ENCODE measurements around the gene XYLT1. TPM values are rescaled to one million over a fixed set of nuclear protein-coding genes. Genes with fewer than 3 reads are reported as not detected.

The XYLT1 gene
- polyA plus RNA-seq, 1 donor, result 5.5 TPM

- no peak for DNase-seq (ENCODE audit: low read depth)
Measured at GRCh38 chr16:17152311-17152710, 318.4 kb downstream of the XYLT1 start.

DNA sequence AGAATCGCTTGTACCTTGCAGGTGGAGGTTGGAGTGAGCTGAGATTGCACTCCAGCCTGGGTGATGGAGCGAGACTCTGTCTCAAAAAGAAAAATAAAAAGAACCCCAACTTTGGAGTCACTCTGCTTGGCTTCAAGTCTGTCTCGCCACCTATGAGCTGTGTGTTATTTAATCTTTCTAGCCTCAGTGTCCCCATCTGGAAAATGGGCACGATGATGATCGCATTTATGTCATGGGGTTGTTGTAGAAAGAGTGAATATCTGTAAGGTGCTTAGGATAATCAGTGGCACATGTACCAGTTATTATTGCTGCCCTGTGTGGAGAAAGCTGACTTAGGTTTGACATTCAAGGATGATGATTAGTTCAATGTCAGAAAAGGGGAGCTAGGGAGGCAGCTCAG is 319.4 kb downstream of the XYLT1 start:
- DNase-seq (ENCODE audit: low read depth), result no peak

GRCh38 chr16:17149904-17150483 is 320.8 kb downstream of the XYLT1 start:
- no peak for DNase-seq (ENCODE audit: low read depth)

GRCh38 chr16:17147942-17148341 is 322.8 kb downstream of the XYLT1 start:
- DNase-seq (ENCODE audit: low read depth), result no peak

- DNase-seq (ENCODE audit: low read depth), result no peak
Measured at GRCh38 chr16:17145029-17145428, 325.7 kb downstream of the XYLT1 start.

DNA sequence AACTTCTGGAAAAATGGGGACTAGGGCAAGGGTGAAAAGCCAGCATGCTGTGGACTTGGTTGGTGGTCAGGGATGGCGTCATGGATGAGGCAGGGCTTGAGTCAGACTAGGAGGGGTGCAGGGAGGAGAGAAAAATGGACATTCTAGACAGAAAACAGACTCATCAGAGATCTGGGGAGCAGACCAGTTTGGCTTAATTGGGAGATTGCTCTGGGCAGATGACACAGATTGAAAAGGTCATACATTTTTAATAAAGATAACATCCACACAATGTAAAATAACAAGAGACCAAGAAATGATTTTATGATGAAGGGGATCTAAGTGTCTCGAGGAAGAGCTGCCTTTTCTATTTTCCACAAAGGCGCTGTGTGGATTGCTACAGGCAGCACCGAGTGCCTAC is 326.3 kb downstream of the XYLT1 start:
- no peak for DNase-seq (ENCODE audit: low read depth)

GRCh38 chr16:17143546-17144419 is 327.0 kb downstream of the XYLT1 start:
- no peak for DNase-seq (ENCODE audit: low read depth)

DNA sequence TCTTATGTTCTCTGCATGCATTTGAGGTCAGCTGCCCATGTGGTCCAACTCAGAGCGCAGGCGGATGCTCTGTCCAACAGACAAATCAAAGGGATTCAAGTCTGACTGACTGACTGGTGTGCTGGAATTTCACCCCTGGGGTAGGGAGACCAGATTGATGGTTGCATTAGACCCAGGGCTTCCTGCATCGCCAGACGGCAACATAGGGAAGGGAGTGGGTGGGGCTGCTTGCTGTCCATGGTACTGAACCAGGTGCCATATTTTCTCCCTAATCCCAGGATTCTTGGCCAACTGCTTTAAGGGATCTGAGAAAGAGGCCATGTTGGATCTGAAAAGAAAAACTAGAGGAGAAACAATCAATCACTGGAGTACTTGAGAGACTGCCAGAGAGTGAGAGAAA is 332.0 kb downstream of the XYLT1 start:
- DNase-seq (ENCODE audit: low read depth), result no peak

DNA sequence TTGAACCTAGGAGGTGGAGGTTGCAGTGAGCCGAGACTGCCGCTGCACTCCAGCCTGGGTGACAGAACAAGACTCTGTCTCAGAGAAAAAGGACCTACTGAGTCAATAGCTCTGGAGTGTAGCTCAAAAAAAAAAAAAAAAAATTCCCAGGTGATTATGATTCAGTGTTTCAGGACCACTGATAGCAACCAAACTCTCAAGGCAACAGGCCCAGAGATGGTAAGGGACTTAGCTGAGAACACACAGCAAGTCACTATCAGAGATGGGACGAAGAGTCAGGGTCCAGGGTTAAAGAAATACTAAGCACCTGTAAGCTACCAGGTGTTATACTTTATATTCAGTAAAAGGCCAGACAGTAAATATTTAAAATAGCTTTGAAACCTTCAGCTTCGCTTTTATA is 335.3 kb downstream of the XYLT1 start:
- no peak for DNase-seq (ENCODE audit: low read depth)

DNA sequence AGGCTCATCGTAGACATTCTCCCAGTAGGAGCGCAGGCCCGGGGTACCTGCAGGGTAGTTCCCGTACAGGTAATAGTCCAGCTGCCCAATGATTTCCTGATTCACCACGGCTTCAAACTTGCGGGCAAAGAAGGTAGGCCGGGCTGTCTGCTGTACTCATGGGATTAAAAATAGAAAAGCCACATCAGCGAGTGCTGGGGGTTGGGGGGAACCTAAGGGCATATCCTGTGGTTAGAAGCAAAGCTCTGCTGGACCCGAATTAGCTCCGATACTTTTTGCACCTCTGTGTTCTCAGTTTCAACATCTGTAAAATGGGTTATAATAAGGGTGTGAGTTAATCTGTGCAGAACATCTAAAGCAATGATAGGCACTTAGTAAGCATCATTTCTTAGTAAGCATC is 336.2 kb downstream of the XYLT1 start:
- DNase-seq (ENCODE audit: low read depth), result no peak

DNA sequence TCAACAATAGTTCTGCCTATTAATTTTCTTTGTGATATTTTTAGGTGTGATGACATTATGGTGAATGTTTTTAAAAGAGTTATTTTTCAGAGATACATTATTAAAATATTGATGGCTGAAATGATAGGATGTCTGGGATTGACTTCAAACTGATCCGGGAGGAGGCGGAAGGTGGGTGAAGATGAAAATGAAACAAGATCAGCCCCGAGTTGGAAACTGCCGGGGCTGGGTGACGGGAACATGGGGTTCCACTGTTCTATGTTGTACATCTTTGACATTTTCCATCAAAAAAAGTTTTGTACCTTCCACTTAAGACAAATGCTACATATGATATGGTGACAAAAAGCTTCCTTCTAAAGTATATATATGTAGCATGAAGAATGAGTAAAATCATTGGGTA is 336.9 kb downstream of the XYLT1 start:
- no peak for DNase-seq (ENCODE audit: low read depth)

DNA sequence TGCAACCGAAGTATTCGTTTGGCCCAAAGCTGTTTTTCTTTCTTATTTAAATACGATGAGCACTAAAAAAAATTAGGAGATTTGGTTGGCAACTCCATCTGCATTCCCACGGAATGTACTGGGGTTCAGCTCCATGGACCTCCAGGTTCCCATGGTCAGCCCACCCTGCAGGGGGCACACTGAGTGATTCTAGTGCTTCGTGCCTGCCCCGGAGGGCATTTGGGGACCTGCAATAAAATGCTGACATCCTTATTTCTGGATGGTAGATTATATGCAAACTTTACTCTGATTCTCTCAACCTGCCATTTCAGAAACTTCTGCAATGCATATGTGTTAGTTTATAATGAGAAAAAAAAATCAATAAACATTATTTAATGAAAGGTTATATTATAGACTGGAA is 339.4 kb downstream of the XYLT1 start:
- DNase-seq (ENCODE audit: low read depth), result no peak

- DNase-seq (ENCODE audit: low read depth), result no peak
Measured at GRCh38 chr16:17130733-17131132, 340.0 kb downstream of the XYLT1 start.

GRCh38 chr16:17129971-17130370 is 340.8 kb downstream of the XYLT1 start:
- DNase-seq (ENCODE audit: low read depth), result no peak

DNA sequence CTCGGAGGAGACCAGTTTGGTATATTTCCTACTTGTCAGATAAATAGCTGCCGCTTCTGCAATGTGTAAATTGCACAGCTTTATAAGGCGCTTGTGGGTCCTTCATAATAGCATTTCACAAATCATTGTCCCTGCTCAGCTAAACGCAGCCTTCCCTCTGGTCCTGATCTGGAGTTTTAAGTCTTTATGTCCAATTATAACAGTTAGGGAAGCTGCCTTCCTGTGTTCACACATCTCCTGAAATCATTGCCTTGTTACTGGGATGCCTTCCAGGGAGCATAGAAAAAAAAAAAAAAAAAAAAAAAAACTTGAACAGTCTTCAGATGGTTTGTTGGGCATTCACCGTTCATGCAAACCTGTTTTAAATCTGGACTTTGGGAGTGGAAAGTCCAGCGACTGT is 342.0 kb downstream of the XYLT1 start:
- DNase-seq (ENCODE audit: low read depth), result no peak

DNA sequence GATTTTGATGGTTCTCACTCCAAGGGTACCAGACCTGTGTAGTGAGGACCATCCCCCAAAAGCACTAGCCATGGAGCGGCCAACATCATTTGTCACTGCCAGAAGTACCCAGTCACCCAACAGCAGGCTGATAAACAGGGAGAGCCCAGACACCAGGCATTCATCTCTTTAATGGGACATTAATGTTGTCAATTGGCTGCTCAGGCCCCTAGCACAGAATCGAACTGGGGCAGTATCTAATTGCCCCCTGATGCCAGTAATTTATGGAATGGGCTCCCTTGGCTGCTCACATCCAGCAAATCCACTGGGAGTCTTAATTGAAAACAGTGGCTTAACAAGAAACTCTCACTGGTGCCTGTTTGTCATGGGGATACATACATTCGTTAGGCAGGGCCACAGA is 344.6 kb downstream of the XYLT1 start:
- DNase-seq (ENCODE audit: low read depth), result no peak

DNA sequence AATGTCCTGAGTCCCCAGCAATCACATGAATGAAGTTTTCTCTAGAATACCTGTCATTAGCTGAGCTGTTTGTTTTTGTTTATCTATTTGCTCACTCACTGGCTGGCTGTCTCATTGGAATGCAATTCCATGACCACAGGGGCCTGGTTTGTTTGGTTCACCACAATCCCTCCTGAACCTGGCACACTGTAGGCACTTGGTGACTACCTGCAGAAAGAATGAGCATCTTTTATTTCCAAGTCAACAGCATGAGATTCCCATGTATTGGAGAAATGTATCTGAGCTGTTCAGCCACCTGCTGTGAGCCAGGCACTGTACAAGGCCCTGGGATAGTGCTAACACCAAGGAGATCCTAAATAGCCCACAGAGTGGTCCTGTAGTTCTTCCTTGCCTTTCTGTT is 345.1 kb downstream of the XYLT1 start:
- DNase-seq (ENCODE audit: low read depth), result no peak

- no peak for DNase-seq (ENCODE audit: low read depth)
Measured at GRCh38 chr16:17117906-17118577, 352.7 kb downstream of the XYLT1 start.

- DNase-seq (ENCODE audit: low read depth), result no peak
Measured at GRCh38 chr16:17116595-17117322, 354.0 kb downstream of the XYLT1 start.

- no peak for DNase-seq (ENCODE audit: low read depth)
Measured at GRCh38 chr16:17109413-17109812, 361.3 kb downstream of the XYLT1 start.

DNA sequence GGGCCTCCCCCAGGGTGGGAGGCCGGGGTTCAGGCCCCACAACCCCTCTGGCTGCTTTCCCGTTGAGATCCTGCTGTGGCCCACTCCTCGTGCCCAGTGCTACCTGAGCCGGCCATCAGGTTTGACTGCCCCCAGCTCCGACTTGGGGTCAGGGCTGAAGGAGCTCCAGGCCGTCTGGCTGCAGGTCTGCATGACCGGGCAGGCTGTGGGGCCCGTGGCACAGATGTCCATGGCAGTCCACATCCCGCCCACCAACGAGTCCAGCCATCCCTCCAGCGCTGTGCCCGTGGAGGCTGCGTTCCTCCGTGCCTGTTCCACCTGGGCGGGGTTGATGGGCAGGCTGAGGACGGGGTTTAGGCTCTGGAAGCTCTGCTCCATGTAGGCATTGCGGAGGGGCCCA is 362.2 kb downstream of the XYLT1 start:
- no peak for DNase-seq (ENCODE audit: low read depth)

GRCh38 chr16:17107450-17107849 is 363.3 kb downstream of the XYLT1 start:
- DNase-seq (ENCODE audit: low read depth), result no peak

Measured in forelimb muscle (tissue), 1 donor.